Pancreas (tissue), 10 donors: ENCODE results near the gene NANOS1. TPM values are rescaled to one million over a fixed set of nuclear protein-coding genes. Genes with fewer than 3 reads are reported as not detected.

Experiments used
- ATAC-seq, 4 donors: fragments of 200-7000 bp; cut with Tn5 transposase; one replicate each; pipeline versions ENCODE4 v1.8.0 to v1.9.1; 2020; ENCODE audit warnings: mild to moderate bottlenecking in 4 of 4, moderate library complexity in 4 of 4
- DNase-seq, 6 donors: peaks; one replicate each; pipeline ENCODE4 v3.0.0-alpha.2; 2020
- FAIRE-seq: peaks from 2 replicates; lab custom pipeline; 2012; peaks lifted over from hg19 to GRCh38; lab: Jason Lieb, UNC
- H3K27ac ChIP-seq, 4 donors: fragments of 200-600 bp; sonication (generic); 1 replicate in 3 of 4; 2 replicates in 1 of 4; pipeline versions ENCODE4 v1.5.0 to v1.8.0; 2020
- H3K27me3 ChIP-seq, 4 donors: fragments of 200-600 bp; one replicate each; pipeline ENCODE4 v1.8.0; 2021
- H3K36me3 ChIP-seq, 3 donors: fragments of 200-600 bp; sonication (generic) in 1 of 3; one replicate each; pipeline versions ENCODE4 v1.5.0 to v1.8.0; 2020 to 2021
- H3K4me1 ChIP-seq, 3 donors: fragments of 200-600 bp; one replicate each; pipeline ENCODE4 v1.8.0; 2021
- H3K4me3 ChIP-seq, 4 donors: fragments of 200-600 bp; sonication (generic) in 2 of 4; one replicate each; pipeline versions ENCODE4 v1.5.0 to v1.8.0; 2020 to 2021
- H3K9me3 ChIP-seq, 4 donors: fragments of 200-600 bp; one replicate each; pipeline ENCODE4 v1.8.0; 2021
- WGBS, 2 donors: extraction: QIAGEN DNeasy Blood & Tissue Kit; methylation state at CpG; one replicate each; pipeline ENCODE4 v1.1.7; 2013; 5-methylcytosine and 5-hydroxymethylcytosine counted together
- intact Hi-C, 3 donors: fragments of 100-400 bp; cut with DNase I; formaldehyde crosslinking; loops; one replicate each; pipeline versions ENCODE4 v1.11.1 to v1.14.2; 2022
- polyA plus RNA-seq, 2 donors: library from polyadenylated mRNA; stranded (reverse); fragments of 200-250 nt; gene quantifications; one replicate each; pipeline ENCODE4 v1.2.3, GENCODE V29; 2013
- total RNA-seq, 6 donors: library from RNA; stranded (reverse); fragmentation: NEBNext Ultra II Directional in 4 of 6; extraction: Animal tissue kit (Norgen Biotek cat#: 25700) in 4 of 6; gene quantifications; one replicate each; pipeline versions ENCODE4 v1.2.1 to v1.2.4, GENCODE V29; 2021 to 2023
- TF ChIP-seq, protein P1 (sequence below), 4 donors: fragments of 200-600 bp; sonication (generic) in 3 of 4; IDR thresholded peaks; one replicate each; pipeline versions ENCODE4 v1.5.0 to v1.8.0; 2021; ENCODE audit warnings: antibody characterized with exemption in 4 of 4
- donor health status: healthy with polysubstance abuse.
- donor health status: DM: no; HTN: no; CAD: no; lungs with moderate emphysema.
- donor health status: DM: no; HTN: no; CAD: no.
- donor health status: control.
- donor health status: control.
- donor health status: Bipolar disorder and iron deficiency.
- donor health status: DM: yes; HTN: yes; CAD: no.
- donor health status: DM: no; HTN: no; CAD: no.
- donor health status: DM: no; HTN: no; CAD: no.
- donor health status: DM: yes; HTN: yes; CAD: no.

Gene NANOS1
- total and polyA plus RNA-seq, 8 donors = 0.47 to 7.7 (median 1.5) TPM

GRCh38 chr10:119061352-119061751 is 31.8 kb downstream of the NANOS1 start:
- Histone ChIP-seq H3K9me3 (no peaks in the 10 kb centered on the region), H3K36me3 (peaks cover 11 to 69% (median 56%) of the 10 kb centered on the region in 3 donors), H3K27me3 (no peaks in the 10 kb centered on the region), H3K27ac (no peak overlapping the region), H3K4me1 (no peaks in the 10 kb centered on the region), H3K4me3 (no peak overlapping the region)
- ATAC-seq (no peak), FAIRE-seq (no peak), DNase-seq (no peak)
- TF ChIP-seq, protein P1, sequence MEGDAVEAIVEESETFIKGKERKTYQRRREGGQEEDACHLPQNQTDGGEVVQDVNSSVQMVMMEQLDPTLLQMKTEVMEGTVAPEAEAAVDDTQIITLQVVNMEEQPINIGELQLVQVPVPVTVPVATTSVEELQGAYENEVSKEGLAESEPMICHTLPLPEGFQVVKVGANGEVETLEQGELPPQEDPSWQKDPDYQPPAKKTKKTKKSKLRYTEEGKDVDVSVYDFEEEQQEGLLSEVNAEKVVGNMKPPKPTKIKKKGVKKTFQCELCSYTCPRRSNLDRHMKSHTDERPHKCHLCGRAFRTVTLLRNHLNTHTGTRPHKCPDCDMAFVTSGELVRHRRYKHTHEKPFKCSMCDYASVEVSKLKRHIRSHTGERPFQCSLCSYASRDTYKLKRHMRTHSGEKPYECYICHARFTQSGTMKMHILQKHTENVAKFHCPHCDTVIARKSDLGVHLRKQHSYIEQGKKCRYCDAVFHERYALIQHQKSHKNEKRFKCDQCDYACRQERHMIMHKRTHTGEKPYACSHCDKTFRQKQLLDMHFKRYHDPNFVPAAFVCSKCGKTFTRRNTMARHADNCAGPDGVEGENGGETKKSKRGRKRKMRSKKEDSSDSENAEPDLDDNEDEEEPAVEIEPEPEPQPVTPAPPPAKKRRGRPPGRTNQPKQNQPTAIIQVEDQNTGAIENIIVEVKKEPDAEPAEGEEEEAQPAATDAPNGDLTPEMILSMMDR (IDR thresholded peaks at IDR 0.05) = no peak
- intact Hi-C loops = no loop called here
- WGBS, 2 donors = 84 to 94% methylated on average over 1 of the region's 1 CpG

DNA sequence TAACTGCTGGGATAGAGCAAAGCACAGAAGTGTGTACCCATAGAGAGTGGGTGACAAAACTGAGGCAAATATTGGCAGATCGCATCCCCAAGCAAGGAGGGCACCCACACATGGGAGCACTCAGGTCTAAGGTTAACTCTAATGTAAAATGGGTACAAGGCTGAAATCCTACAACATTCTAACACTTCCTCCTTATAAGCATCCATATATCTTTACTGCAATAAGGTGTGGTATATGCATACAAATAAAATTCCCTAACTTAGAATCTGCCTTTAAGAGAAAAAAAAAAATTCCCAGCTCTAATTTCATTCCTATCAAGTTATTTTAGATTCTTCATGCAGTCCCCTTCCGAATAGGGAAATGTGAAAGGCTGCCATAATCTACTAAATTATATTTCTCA is 32.4 kb downstream of the NANOS1 start:
- intact Hi-C loops = no loop called here
- Histone ChIP-seq H3K36me3 (peaks cover 11 to 69% (median 52%) of the 10 kb centered on the region in 3 donors), H3K27me3 (no peaks in the 10 kb centered on the region), H3K9me3 (no peaks in the 10 kb centered on the region), H3K27ac (no peak overlapping the region), H3K4me3 (no peak overlapping the region), H3K4me1 (no peaks in the 10 kb centered on the region)
- TF ChIP-seq, protein P1 (IDR thresholded peaks at IDR 0.05) = no peak
- FAIRE-seq = no peak
- no peak for ATAC-seq
- WGBS, 2 donors = 89 to 92% methylated on average over 2 of the region's 2 CpGs
- DNase-seq = no peak

DNA sequence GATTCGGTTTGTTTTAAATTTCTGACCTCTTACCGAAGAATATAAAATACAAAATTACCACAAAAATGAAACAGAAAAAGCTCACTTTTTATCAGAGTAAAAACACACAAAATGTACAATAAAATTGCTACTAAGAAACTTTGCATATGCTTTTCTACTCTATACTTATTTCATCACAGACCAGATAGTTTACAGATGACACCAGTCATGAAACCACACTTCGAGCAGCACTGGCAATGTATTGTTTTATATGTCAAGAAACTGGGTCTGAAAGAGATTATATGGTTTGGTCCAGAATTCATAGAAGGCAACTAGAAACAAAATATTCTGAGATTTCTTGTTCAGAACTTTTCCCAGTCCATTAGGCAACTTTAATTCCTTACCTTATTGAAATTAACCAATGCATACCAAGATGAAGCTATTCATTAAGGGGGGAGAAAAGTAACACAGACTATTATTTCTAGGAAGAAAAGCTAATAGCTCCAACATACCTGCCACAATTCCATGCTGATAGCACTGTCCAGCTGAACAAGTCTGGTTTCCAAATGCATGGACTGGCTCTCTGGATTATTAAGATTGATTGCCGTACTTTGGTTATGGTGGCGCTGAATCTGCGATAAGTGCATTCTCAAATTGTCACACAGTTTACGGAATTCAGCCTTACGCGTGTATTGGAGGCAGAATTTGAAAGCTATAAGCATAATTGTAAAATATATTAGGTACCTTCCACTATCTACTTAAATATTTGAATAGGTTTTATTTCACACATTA is 41.1 kb downstream of the NANOS1 start:
- 90 to 91% methylated on average over 9 of the region's 9 CpGs for WGBS, 2 donors
- H3K36me3 ChIP-seq = peaks cover 2 to 70% (median 35%) of the 10 kb centered on the region in 3 donors
- FAIRE-seq (no peak), DNase-seq (no peak), ATAC-seq (no peak)
- H3K4me3 ChIP-seq = no peak overlapping the region
- H3K4me1 ChIP-seq = peaks cover 0 to 9% (median 4%) of the 10 kb centered on the region in 3 donors
- TF ChIP-seq, protein P1 (IDR thresholded peaks at IDR 0.05) = no peak
- no peak overlapping the region for H3K27ac ChIP-seq
- H3K27me3 ChIP-seq = no peaks in the 10 kb centered on the region
- intact Hi-C loops = no loop called here
- no peaks in the 10 kb centered on the region for H3K9me3 ChIP-seq

DNA sequence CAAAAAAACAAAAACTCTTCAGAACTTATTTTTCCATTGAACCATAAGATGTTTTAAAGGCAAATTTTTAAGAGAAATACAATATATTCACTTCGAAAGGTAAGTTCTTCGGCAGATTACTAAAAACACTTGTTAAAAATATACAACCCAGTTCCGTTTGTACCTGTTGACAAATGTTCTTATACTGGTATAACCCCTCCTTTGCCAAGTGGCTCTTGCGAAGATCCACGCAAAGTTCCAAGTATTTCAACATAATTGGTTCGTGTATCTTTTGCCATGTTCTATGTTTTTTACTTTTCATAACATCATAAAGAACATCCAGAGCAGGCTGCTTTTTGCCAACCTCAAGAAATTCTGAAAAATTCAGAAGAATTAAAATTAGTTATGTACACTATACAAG is 44.1 kb downstream of the NANOS1 start:
- peaks cover 4 to 19% (median 17%) of the 10 kb centered on the region in 3 donors for H3K4me1 ChIP-seq
- H3K36me3 ChIP-seq = peaks cover 2 to 47% (median 22%) of the 10 kb centered on the region in 3 donors
- H3K27ac ChIP-seq = no peak overlapping the region
- H3K9me3 ChIP-seq = no peaks in the 10 kb centered on the region
- FAIRE-seq (no peak), ATAC-seq (no peak), DNase-seq (no peak)
- no peaks in the 10 kb centered on the region for H3K27me3 ChIP-seq
- H3K4me3 ChIP-seq = no peak overlapping the region
- 76 to 79% methylated on average over 6 of the region's 6 CpGs for WGBS, 2 donors
- TF ChIP-seq, protein P1 (IDR thresholded peaks at IDR 0.05) = no peak
- intact Hi-C loops = no loop called here
